ENCODE measurements around the gene DTNA. TPM values are rescaled to one million over a fixed set of nuclear protein-coding genes. Genes with fewer than 3 reads are reported as not detected.

Gene DTNA
- polyA plus RNA-seq, 1 donor: 12.3 TPM

GRCh38 chr18:34802959-34803358 lies 92.9 kb downstream of the DTNA start:
- no CpG with 5 or more reads among the region's 3 CpGs for WGBS (ENCODE audit: insufficient coverage, low lambda C conversion rate)
- no peak overlapping the region for H3K4me3 ChIP-seq (ENCODE audit: low read length)
- no peaks in the 10 kb centered on the region for H3K36me3 ChIP-seq (ENCODE audit: control insufficient read depth, insufficient read depth, low read length)

GRCh38 chr18:34803877-34804400 lies 93.8 kb downstream of the DTNA start:
- H3K27ac ChIP-seq (ENCODE audit: low read length): no peak overlapping the region
- H3K4me3 ChIP-seq (ENCODE audit: low read length): no peak overlapping the region
- no peaks in the 10 kb centered on the region for H3K9me3 ChIP-seq (ENCODE audit: control insufficient read depth, low read depth, low read length)
- WGBS (ENCODE audit: insufficient coverage, low lambda C conversion rate): no CpG with 5 or more reads among the region's 5 CpGs
- no peaks in the 10 kb centered on the region for H3K4me1 ChIP-seq (ENCODE audit: control insufficient read depth, insufficient read depth, low read length)
- H3K27me3 ChIP-seq (ENCODE audit: control insufficient read depth, insufficient read depth, low read length): no peaks in the 10 kb centered on the region
- DNase-seq: no peak
- no peaks in the 10 kb centered on the region for H3K36me3 ChIP-seq (ENCODE audit: control insufficient read depth, insufficient read depth, low read length)

More at GRCh38 chr18:34802959-34803358, 92.9 kb downstream of the DTNA start:
- Histone ChIP-seq H3K4me1 (ENCODE audit: control insufficient read depth, insufficient read depth, low read length) (no peaks in the 10 kb centered on the region), H3K9me3 (ENCODE audit: control insufficient read depth, low read depth, low read length) (no peaks in the 10 kb centered on the region), H3K27me3 (ENCODE audit: control insufficient read depth, insufficient read depth, low read length) (no peaks in the 10 kb centered on the region), H3K27ac (ENCODE audit: low read length) (no peak overlapping the region)
- DNase-seq: no peak

GRCh38 chr18:34805103-34805877 lies 95.2 kb downstream of the DTNA start:
- Histone ChIP-seq H3K9me3 (ENCODE audit: control insufficient read depth, low read depth, low read length) (no peaks in the 10 kb centered on the region), H3K4me3 (ENCODE audit: low read length) (no peak overlapping the region), H3K27ac (ENCODE audit: low read length) (no peak overlapping the region), H3K36me3 (ENCODE audit: control insufficient read depth, insufficient read depth, low read length) (no peaks in the 10 kb centered on the region), H3K4me1 (ENCODE audit: control insufficient read depth, insufficient read depth, low read length) (no peaks in the 10 kb centered on the region), H3K27me3 (ENCODE audit: control insufficient read depth, insufficient read depth, low read length) (no peaks in the 10 kb centered on the region)
- WGBS (ENCODE audit: insufficient coverage, low lambda C conversion rate): no CpG with 5 or more reads among the region's 7 CpGs
- DNase-seq: no peak

- Histone ChIP-seq H3K27me3 (ENCODE audit: control insufficient read depth, insufficient read depth, low read length) (no peaks in the 10 kb centered on the region), H3K36me3 (ENCODE audit: control insufficient read depth, insufficient read depth, low read length) (no peaks in the 10 kb centered on the region), H3K27ac (ENCODE audit: low read length) (no peak overlapping the region), H3K4me1 (ENCODE audit: control insufficient read depth, insufficient read depth, low read length) (no peaks in the 10 kb centered on the region), H3K4me3 (ENCODE audit: low read length) (no peak overlapping the region), H3K9me3 (ENCODE audit: control insufficient read depth, low read depth, low read length) (no peaks in the 10 kb centered on the region)
- DNase-seq: no peak
These were observed 95.8 kb downstream of the DTNA start for GRCh38 chr18:34805878-34806351.

DNA sequence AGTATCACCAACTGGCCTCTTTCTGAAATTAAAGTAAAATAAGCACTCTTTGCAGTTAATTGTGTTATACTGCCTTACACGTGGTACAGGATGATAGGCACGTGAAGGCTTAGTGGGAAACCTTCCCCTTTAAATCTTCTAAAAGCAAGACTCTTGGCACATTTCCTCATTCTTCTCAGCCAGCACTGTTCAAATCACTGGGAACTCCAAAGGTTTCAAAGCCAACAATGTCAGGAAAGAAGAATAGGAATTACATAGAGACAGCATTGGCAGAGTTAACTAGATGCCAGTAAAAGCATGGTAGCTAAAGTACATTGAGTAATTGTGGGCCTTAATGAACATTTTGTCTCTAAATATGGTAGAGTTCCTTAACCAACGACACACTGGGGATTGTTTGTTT lies 96.4 kb downstream of the DTNA start:
- no peaks in the 10 kb centered on the region for H3K9me3 ChIP-seq (ENCODE audit: control insufficient read depth, low read depth, low read length)
- H3K4me3 ChIP-seq (ENCODE audit: low read length): no peak overlapping the region
- WGBS (ENCODE audit: insufficient coverage, low lambda C conversion rate): 67% methylated on average over 1 of the region's 3 CpGs
- H3K36me3 ChIP-seq (ENCODE audit: control insufficient read depth, insufficient read depth, low read length): no peaks in the 10 kb centered on the region
- DNase-seq: no peak
- no peaks in the 10 kb centered on the region for H3K4me1 ChIP-seq (ENCODE audit: control insufficient read depth, insufficient read depth, low read length)
- H3K27me3 ChIP-seq (ENCODE audit: control insufficient read depth, insufficient read depth, low read length): no peaks in the 10 kb centered on the region
- H3K27ac ChIP-seq (ENCODE audit: low read length): no peak overlapping the region

- Histone ChIP-seq H3K4me1 (ENCODE audit: control insufficient read depth, insufficient read depth, low read length) (no peaks in the 10 kb centered on the region), H3K36me3 (ENCODE audit: control insufficient read depth, insufficient read depth, low read length) (no peaks in the 10 kb centered on the region), H3K4me3 (ENCODE audit: low read length) (no peak overlapping the region), H3K9me3 (ENCODE audit: control insufficient read depth, low read depth, low read length) (no peaks in the 10 kb centered on the region), H3K27ac (ENCODE audit: low read length) (no peak overlapping the region), H3K27me3 (ENCODE audit: control insufficient read depth, insufficient read depth, low read length) (no peaks in the 10 kb centered on the region)
- WGBS (ENCODE audit: insufficient coverage, low lambda C conversion rate): no CpG with 5 or more reads among the region's 2 CpGs
- DNase-seq: no peak
These were observed 97.2 kb downstream of the DTNA start for GRCh38 chr18:34807106-34807796.

GRCh38 chr18:34808389-34808788 lies 98.3 kb downstream of the DTNA start:
- Histone ChIP-seq H3K27ac (ENCODE audit: low read length) (no peak overlapping the region), H3K9me3 (ENCODE audit: control insufficient read depth, low read depth, low read length) (no peaks in the 10 kb centered on the region), H3K27me3 (ENCODE audit: control insufficient read depth, insufficient read depth, low read length) (no peaks in the 10 kb centered on the region), H3K4me3 (ENCODE audit: low read length) (no peak overlapping the region), H3K36me3 (ENCODE audit: control insufficient read depth, insufficient read depth, low read length) (peaks cover 5% of the 10 kb centered on the region), H3K4me1 (ENCODE audit: control insufficient read depth, insufficient read depth, low read length) (no peaks in the 10 kb centered on the region)
- peak in 1 of 2 donors; percentile 34 for DNase-seq
- whole genome bisulfite sequencing (ENCODE audit: insufficient coverage, low lambda C conversion rate): no CpG with 5 or more reads among the region's 1 CpG

DNA sequence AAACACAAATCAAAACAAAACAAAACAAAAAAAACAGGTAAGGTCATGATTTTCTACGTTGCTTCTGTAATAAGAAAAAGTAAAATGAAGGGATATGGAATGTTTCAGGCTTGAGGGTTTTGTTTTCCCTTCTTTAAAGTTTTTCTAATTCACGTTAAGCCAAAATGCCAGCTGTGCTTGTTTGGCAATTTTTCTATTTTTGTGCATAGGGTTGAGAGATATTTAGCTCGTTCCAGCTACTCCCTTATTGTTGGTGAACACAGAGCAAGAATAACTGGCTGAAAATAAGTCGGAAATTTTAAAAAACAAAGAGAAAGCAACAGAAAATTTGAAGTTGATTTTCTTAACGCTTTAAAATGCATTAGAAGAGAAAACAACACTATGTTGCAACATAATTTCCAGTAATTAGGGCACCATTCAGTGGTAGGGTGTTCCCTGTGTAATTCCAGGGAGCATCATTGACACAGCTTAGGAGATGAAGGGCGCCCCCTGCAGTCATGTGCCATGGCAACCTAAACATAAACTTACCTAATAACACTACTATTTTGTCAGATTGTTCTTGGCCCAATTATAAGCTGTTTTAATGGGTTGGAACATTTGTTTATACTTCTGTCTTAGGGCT lies 99.5 kb downstream of the DTNA start:
- no peaks in the 10 kb centered on the region for H3K27me3 ChIP-seq (ENCODE audit: control insufficient read depth, insufficient read depth, low read length)
- WGBS (ENCODE audit: insufficient coverage, low lambda C conversion rate): 78% methylated on average over 4 of the region's 6 CpGs
- no peaks in the 10 kb centered on the region for H3K4me1 ChIP-seq (ENCODE audit: control insufficient read depth, insufficient read depth, low read length)
- no peak overlapping the region for H3K27ac ChIP-seq (ENCODE audit: low read length)
- peaks cover 5% of the 10 kb centered on the region for H3K36me3 ChIP-seq (ENCODE audit: control insufficient read depth, insufficient read depth, low read length)
- no peak overlapping the region for H3K4me3 ChIP-seq (ENCODE audit: low read length)
- DNase-seq: no peak
- no peaks in the 10 kb centered on the region for H3K9me3 ChIP-seq (ENCODE audit: control insufficient read depth, low read depth, low read length)

DNA sequence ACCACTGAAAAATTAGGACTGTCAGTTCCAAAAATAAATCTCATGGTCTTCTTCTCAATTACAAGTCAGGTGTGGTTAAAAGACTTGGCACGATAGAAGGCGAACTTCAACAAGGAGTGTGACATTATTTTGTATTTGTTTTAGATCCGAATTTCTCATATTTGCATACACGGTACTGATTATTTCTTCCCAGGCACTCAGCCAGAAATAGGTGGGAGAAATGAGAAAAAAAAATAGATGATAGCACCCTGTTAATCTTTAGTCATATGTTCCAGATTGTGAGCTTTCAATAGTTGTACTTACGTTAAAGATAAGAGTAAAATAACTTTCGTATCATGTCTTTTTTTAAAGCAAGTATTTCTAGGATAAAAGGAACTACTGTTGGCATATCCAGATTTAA lies 106.1 kb downstream of the DTNA start:
- Histone ChIP-seq H3K4me1 (ENCODE audit: control insufficient read depth, insufficient read depth, low read length) (no peaks in the 10 kb centered on the region), H3K27ac (ENCODE audit: low read length) (no peak overlapping the region), H3K27me3 (ENCODE audit: control insufficient read depth, insufficient read depth, low read length) (no peaks in the 10 kb centered on the region), H3K9me3 (ENCODE audit: control insufficient read depth, low read depth, low read length) (no peaks in the 10 kb centered on the region), H3K36me3 (ENCODE audit: control insufficient read depth, insufficient read depth, low read length) (peaks cover 8% of the 10 kb centered on the region), H3K4me3 (ENCODE audit: low read length) (no peak overlapping the region)
- 41% methylated on average over 6 of the region's 6 CpGs for WGBS (ENCODE audit: insufficient coverage, low lambda C conversion rate)
- no peak for DNase-seq

- peaks cover 16% of the 10 kb centered on the region for H3K36me3 ChIP-seq (ENCODE audit: control insufficient read depth, insufficient read depth, low read length)
- no peak overlapping the region for H3K27ac ChIP-seq (ENCODE audit: low read length)
- no peaks in the 10 kb centered on the region for H3K4me1 ChIP-seq (ENCODE audit: control insufficient read depth, insufficient read depth, low read length)
These were observed 107.5 kb downstream of the DTNA start for GRCh38 chr18:34817636-34818035.

More at GRCh38 chr18:34817636-34818035, 107.5 kb downstream of the DTNA start:
- no peak overlapping the region for H3K4me3 ChIP-seq (ENCODE audit: low read length)
- no peak for DNase-seq
- no peaks in the 10 kb centered on the region for H3K9me3 ChIP-seq (ENCODE audit: control insufficient read depth, low read depth, low read length)
- WGBS (ENCODE audit: insufficient coverage, low lambda C conversion rate): 90% methylated on average over 2 of the region's 2 CpGs
- H3K27me3 ChIP-seq (ENCODE audit: control insufficient read depth, insufficient read depth, low read length): no peaks in the 10 kb centered on the region
